ENCODE data around the gene KIF25.

- TF ChIP-seq CTCF (conservative IDR thresholded peaks at IDR 0.05) (no peak), EZH2 (IDR thresholded peaks at IDR 0.05; ENCODE audit: low read depth) (no peak)
Observed at GRCh38 chr6:168033791-168034190, 36.3 kb downstream of the KIF25 start.
